ENCODE measurements around the gene HOXD8.

DNA sequence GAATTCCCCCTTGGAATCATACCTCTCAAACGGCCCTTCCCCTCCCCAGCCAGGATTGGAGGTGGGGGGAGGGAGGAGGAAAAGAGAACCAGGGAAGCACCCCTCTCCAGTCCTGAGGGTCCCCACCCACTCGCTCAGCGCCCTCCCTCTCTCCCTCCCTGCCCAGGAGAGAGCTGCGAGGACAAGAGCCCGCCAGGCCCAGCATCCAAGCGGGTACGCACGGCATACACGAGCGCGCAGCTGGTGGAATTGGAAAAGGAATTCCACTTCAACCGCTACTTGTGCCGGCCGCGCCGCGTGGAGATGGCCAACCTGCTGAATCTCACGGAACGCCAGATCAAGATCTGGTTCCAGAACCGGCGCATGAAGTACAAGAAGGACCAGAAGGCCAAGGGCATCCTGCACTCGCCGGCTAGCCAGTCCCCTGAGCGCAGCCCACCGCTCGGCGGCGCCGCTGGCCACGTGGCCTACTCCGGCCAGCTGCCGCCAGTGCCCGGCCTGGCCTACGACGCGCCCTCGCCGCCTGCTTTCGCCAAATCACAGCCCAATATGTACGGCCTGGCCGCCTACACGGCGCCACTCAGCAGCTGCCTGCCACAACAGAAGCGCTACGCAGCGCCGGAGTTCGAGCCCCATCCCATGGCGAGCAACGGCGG lies 42.0 kb downstream of the HOXD8 start:
- TF ChIP-seq SP1 (IDR thresholded peaks at IDR 0.05) (no peak), ELF4 (IDR thresholded peaks at IDR 0.05) (no peak), TARDBP (IDR thresholded peaks at IDR 0.05) (no peak), ARNT (IDR thresholded peaks at IDR 0.05) (no peak), CTBP1 (IDR thresholded peaks at IDR 0.05; ENCODE audit: borderline replicate concordance) (no peak)
